HEK293T (cell line): Measurements from ENCODE around the gene LRP1B.

Experiments
- ARNT ChIP-seq: fragments of 450-650 bp; IDR thresholded peaks from 2 replicates; pipeline ENCODE4 v1.6.1; 2017; ENCODE audit warnings: mild to moderate bottlenecking
- BHLHE40 ChIP-seq: fragments of 450-650 bp; IDR thresholded peaks from 2 replicates; pipeline ENCODE4 v1.6.1; 2016; ENCODE audit warnings: mild to moderate bottlenecking, moderate library complexity, borderline replicate concordance
- CTBP1 ChIP-seq: fragments of 450-650 bp; IDR thresholded peaks from 2 replicates; pipeline ENCODE4 v1.6.1; 2016; ENCODE audit warnings: borderline replicate concordance
- ELF4 ChIP-seq: fragments of 450-650 bp; IDR thresholded peaks from 2 replicates; pipeline ENCODE4 v1.6.1; 2017; ENCODE audit warnings: antibody characterized with exemption
- FOXA1 ChIP-seq: fragments of 450-650 bp; IDR thresholded peaks from 2 replicates; pipeline ENCODE4 v1.6.1; 2016; ENCODE audit warnings: mild to moderate bottlenecking
- FOXK2 ChIP-seq: fragments of 450-650 bp; IDR thresholded peaks from 2 replicates; pipeline ENCODE4 v1.6.1; 2016; ENCODE audit warnings: mild to moderate bottlenecking
- FOXM1 ChIP-seq: fragments of 450-650 bp; IDR thresholded peaks from 2 replicates; pipeline ENCODE4 v1.6.1; 2017; ENCODE audit warnings: mild to moderate bottlenecking, borderline replicate concordance
- L3MBTL2 ChIP-seq: fragments of 450-650 bp; conservative IDR thresholded peaks from 2 replicates; pipeline ENCODE4 v1.6.1; 2016; ENCODE audit warnings: mild to moderate bottlenecking
- LEF1 ChIP-seq: fragments of 450-650 bp; IDR thresholded peaks from 2 replicates; pipeline ENCODE4 v1.6.1; 2017; ENCODE audit warnings: mild to moderate bottlenecking, borderline replicate concordance
- SP1 ChIP-seq: fragments of 450-650 bp; IDR thresholded peaks from 2 replicates; pipeline ENCODE4 v1.6.1; 2017
- SUZ12 ChIP-seq: fragments of 450-650 bp; IDR thresholded peaks from 2 replicates; pipeline ENCODE4 v1.6.1; 2016; ENCODE audit warnings: mild to moderate bottlenecking
- TARDBP ChIP-seq: fragments of 450-650 bp; IDR thresholded peaks from 2 replicates; pipeline ENCODE4 v1.6.1; 2016
- ZNF384 ChIP-seq: fragments of 450-650 bp; IDR thresholded peaks from 2 replicates; pipeline ENCODE4 v1.6.1; 2016
- TF ChIP-seq, protein P1 (sequence below): fragments of 450-650 bp; IDR thresholded peaks from 2 replicates; pipeline ENCODE4 v1.6.1; 2016

DNA sequence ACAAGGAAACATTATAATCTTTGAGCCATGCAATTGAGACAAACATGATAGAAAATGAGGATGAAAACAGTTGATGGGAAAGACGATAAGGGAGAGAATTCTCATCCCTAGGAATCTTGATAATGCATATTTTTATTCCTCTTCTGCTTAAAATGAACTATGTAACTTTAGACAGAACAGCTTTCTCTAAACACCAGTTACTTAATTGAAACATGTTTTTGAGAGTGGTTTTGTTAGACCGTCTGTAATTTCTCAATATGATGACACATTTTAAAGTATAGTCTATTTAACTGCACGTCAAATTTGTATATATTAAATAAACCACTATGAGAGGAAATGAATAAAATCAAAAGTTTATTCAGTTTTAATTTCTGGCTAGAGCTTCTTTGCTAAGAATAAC lies 1896.7 kb downstream of the LRP1B start:
- no peak for TF ChIP-seq FOXA1
- no peak for TF ChIP-seq SP1
- no peak for TF ChIP-seq BHLHE40
- TF ChIP-seq CTBP1: no peak
- TF ChIP-seq, protein P1, sequence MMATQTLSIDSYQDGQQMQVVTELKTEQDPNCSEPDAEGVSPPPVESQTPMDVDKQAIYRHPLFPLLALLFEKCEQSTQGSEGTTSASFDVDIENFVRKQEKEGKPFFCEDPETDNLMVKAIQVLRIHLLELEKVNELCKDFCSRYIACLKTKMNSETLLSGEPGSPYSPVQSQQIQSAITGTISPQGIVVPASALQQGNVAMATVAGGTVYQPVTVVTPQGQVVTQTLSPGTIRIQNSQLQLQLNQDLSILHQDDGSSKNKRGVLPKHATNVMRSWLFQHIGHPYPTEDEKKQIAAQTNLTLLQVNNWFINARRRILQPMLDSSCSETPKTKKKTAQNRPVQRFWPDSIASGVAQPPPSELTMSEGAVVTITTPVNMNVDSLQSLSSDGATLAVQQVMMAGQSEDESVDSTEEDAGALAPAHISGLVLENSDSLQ: no peak
- no peak for TF ChIP-seq TARDBP
- TF ChIP-seq FOXK2: no peak
- no peak for TF ChIP-seq ELF4
- no peak for TF ChIP-seq L3MBTL2
- TF ChIP-seq ZNF384: no peak
- TF ChIP-seq FOXM1: no peak
- TF ChIP-seq SUZ12: no peak
- TF ChIP-seq ARNT: no peak
- no peak for TF ChIP-seq LEF1
